Pancreas (tissue), 10 donors: ENCODE data around the gene ACOT8. TPM values are rescaled to one million over a fixed set of nuclear protein-coding genes. Genes with fewer than 3 reads are reported as not detected.
"Not testable (repeated sequence)": the region's sequence is repeated elsewhere in the genome, so short reads cannot be mapped to it uniquely, and the experiment has no call there.

ENCODE experiments used
- ATAC-seq, 4 donors: fragments of 200-7000 bp; cut with Tn5 transposase; one replicate each; pipeline versions ENCODE4 v1.8.0 to v1.9.1; 2020; ENCODE audit warnings: mild to moderate bottlenecking in 4 of 4, moderate library complexity in 4 of 4
- DNase-seq, 6 donors: peaks; one replicate each; pipeline ENCODE4 v3.0.0-alpha.2; 2020
- FAIRE-seq: peaks from 2 replicates; lab custom pipeline; 2012; peaks lifted over from hg19 to GRCh38; lab: Jason Lieb, UNC
- H3K27ac ChIP-seq, 4 donors: fragments of 200-600 bp; sonication (generic); 1 replicate in 3 of 4; 2 replicates in 1 of 4; pipeline versions ENCODE4 v1.5.0 to v1.8.0; 2020
- H3K27me3 ChIP-seq, 4 donors: fragments of 200-600 bp; one replicate each; pipeline ENCODE4 v1.8.0; 2021
- H3K36me3 ChIP-seq, 3 donors: fragments of 200-600 bp; sonication (generic) in 1 of 3; one replicate each; pipeline versions ENCODE4 v1.5.0 to v1.8.0; 2020 to 2021
- H3K4me1 ChIP-seq, 3 donors: fragments of 200-600 bp; one replicate each; pipeline ENCODE4 v1.8.0; 2021
- H3K4me3 ChIP-seq, 4 donors: fragments of 200-600 bp; sonication (generic) in 2 of 4; one replicate each; pipeline versions ENCODE4 v1.5.0 to v1.8.0; 2020 to 2021
- H3K9me3 ChIP-seq, 4 donors: fragments of 200-600 bp; one replicate each; pipeline ENCODE4 v1.8.0; 2021
- WGBS, 2 donors: extraction: QIAGEN DNeasy Blood & Tissue Kit; methylation state at CpG; one replicate each; pipeline ENCODE4 v1.1.7; 2013; 5-methylcytosine and 5-hydroxymethylcytosine counted together
- intact Hi-C, 3 donors: fragments of 100-400 bp; cut with DNase I; formaldehyde crosslinking; loops; one replicate each; pipeline versions ENCODE4 v1.11.1 to v1.14.2; 2022
- polyA plus RNA-seq, 2 donors: library from polyadenylated mRNA; stranded (reverse); fragments of 200-250 nt; gene quantifications; one replicate each; pipeline ENCODE4 v1.2.3, GENCODE V29; 2013
- total RNA-seq, 6 donors: library from RNA; stranded (reverse); fragmentation: NEBNext Ultra II Directional in 4 of 6; extraction: Animal tissue kit (Norgen Biotek cat#: 25700) in 4 of 6; gene quantifications; one replicate each; pipeline versions ENCODE4 v1.2.1 to v1.2.4, GENCODE V29; 2021 to 2023
- TF ChIP-seq, protein P1 (sequence below), 4 donors: fragments of 200-600 bp; sonication (generic) in 3 of 4; IDR thresholded peaks; one replicate each; pipeline versions ENCODE4 v1.5.0 to v1.8.0; 2021; ENCODE audit warnings: antibody characterized with exemption in 4 of 4
- donor health status: healthy with polysubstance abuse.
- donor health status: DM: no; HTN: no; CAD: no; lungs with moderate emphysema.
- donor health status: DM: no; HTN: no; CAD: no.
- donor health status: control.
- donor health status: control.
- donor health status: Bipolar disorder and iron deficiency.
- donor health status: DM: yes; HTN: yes; CAD: no.
- donor health status: DM: no; HTN: no; CAD: no.
- donor health status: DM: no; HTN: no; CAD: no.
- donor health status: DM: yes; HTN: yes; CAD: no.

Gene ACOT8
- total and polyA plus RNA-seq, 8 donors = 7.0 to 21.2 (median 10.2) TPM

DNA sequence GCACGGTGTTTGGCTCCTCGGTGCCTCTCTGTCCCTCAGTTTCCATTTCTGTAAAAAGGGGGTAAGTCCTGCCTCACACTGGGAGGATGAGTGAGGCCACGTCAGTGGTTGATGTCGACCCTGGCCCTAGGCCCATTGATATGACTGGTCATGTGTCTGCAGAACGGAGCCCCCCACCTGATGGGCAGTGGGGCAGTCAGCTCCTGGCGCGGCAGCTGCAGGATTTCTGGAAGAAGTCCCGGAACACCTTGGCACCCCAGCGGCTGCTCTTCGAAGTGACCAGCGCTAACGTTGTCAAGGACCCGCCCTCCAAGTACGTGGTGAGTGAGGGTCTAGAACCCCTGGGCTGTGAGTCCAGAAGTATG, 22.4 kb downstream of the ACOT8 start:
- Histone ChIP-seq H3K27ac (no peak overlapping the region), H3K4me3 (peak overlapping the region in 2 of 4 donors; percentile 73 to 84), H3K27me3 (no peaks in the 10 kb centered on the region), H3K36me3 (no peaks in the 10 kb centered on the region), H3K4me1 (no peaks in the 10 kb centered on the region), H3K9me3 (no peaks in the 10 kb centered on the region)
- intact Hi-C loops = no loop called here
- no peak for ATAC-seq
- WGBS, 2 donors = 75 to 86% methylated on average over 14 of the region's 14 CpGs
- DNase-seq = peak in 1 of 6 donors; percentile 61
- FAIRE-seq = no peak
- TF ChIP-seq, protein P1, sequence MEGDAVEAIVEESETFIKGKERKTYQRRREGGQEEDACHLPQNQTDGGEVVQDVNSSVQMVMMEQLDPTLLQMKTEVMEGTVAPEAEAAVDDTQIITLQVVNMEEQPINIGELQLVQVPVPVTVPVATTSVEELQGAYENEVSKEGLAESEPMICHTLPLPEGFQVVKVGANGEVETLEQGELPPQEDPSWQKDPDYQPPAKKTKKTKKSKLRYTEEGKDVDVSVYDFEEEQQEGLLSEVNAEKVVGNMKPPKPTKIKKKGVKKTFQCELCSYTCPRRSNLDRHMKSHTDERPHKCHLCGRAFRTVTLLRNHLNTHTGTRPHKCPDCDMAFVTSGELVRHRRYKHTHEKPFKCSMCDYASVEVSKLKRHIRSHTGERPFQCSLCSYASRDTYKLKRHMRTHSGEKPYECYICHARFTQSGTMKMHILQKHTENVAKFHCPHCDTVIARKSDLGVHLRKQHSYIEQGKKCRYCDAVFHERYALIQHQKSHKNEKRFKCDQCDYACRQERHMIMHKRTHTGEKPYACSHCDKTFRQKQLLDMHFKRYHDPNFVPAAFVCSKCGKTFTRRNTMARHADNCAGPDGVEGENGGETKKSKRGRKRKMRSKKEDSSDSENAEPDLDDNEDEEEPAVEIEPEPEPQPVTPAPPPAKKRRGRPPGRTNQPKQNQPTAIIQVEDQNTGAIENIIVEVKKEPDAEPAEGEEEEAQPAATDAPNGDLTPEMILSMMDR (IDR thresholded peaks at IDR 0.05) = no peak

DNA sequence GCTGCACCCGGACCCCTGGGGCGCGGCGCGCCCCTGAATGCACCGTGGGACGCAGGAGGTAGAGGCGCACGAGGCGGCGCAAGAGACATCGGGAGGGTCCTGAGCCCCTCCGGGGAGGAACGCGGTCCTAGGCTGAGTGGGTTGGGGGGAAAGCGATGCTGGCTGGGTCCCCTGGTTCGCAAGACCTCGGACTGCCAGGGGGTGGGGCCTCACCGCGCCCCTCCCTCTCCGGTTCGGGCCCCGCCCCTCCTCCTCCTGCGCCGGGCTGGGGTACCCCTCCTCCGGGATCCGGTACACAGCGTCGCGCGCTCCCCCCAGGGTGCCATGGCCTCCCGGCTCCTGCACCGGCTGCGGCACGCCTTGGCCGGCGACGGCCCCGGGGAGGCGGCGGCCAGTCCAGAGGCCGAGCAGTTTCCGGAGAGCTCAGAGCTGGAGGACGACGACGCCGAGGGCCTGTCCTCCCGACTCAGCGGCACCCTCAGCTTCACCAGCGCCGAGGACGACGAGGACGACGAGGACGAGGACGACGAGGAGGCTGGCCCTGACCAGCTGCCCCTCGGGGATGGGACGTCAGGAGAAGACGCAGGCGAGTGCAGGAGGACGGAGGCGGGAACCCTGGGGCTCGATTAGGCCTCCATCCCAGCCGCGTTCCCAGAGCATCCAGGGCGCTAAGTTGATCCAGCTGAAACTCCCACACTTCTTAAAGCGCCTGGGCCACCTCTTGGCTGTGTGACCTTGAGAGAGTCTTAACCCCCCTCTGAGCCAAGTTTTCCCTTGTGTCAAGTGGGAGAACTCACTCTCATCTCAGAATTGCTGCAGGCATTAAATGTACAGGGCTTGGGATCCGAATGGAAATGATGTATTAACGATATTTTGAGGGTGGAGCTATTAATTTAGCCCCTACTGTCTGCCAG, 23.1 kb downstream of the ACOT8 start:
- Histone ChIP-seq H3K9me3 (no peaks in the 10 kb centered on the region), H3K27me3 (no peaks in the 10 kb centered on the region), H3K27ac (peak overlapping the region; percentile 37 to 77 (median 70)), H3K4me1 (no peaks in the 10 kb centered on the region), H3K4me3 (peak overlapping the region; percentile 58 to 84 (median 72)), H3K36me3 (no peaks in the 10 kb centered on the region)
- 3 to 4% methylated on average over 38 to 71 of the region's 71 CpGs for WGBS, 2 donors
- DNase-seq = peak; percentile 54 to 89 (median 72)
- intact Hi-C loops = no loop called here
- ATAC-seq = peak; percentile 79 to 89 (median 84)
- FAIRE-seq = no peak
- TF ChIP-seq, protein P1 (IDR thresholded peaks at IDR 0.05) = no peak

DNA sequence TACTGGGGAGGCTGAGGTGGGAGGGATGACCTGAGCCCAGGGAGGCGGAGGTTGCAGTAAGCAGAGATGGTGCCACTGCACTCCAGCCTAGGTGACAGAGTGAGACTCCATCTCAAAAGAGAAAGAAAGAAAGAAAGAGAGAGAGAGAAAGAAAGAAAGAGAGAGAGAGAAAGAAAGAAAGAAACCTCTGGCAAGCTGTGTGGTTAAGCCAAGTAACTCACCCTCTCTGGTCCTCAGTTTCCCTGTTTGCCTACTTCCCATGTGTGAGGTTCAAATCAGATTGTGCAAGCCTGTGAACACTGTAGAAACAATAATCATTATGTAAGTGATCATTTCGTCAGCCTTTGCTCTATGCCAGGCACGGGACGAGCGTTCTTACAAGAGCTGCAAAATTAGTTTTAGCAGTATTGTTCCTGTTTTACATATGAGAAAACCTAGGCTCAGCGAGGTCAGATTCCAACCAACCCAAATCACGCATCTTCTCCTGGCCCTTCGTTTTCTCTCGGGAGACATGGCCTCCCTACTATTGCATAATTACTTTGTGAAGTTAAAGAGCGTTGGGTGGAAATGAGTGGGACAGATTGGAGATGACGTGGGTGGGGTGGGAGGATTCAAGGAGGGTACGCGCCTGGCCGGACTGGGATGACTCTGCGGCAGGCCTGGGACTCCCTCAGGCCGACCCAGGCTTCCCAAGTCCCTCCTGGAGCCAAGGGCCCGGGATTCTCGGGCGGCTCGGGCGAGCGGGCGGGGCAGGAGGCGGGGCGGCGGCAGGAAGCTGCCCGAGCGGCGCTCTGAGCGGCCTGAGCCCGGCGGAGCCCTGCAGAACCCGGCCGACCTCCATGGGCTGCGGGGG, 23.9 kb downstream of the ACOT8 start, which contains the start of gene SNX21:
SNX21 (plus strand) TSS at position 770 of the 853 bp plus-strand sequence. CDS start 121 bp downstream, outside the sequence.
- WGBS, 2 donors = 11 to 13% methylated on average over 28 to 35 of the region's 35 CpGs
- DNase-seq = peak in 5 of 6 donors; percentile 63 to 84 (median 73)
- no peaks in the 10 kb centered on the region for H3K9me3 ChIP-seq
- peak within 1 kb of the TSS; percentile 58 to 84 (median 72) for H3K4me3 ChIP-seq
- no peaks in the 10 kb centered on the region for H3K27me3 ChIP-seq
- ATAC-seq = peak; percentile 89 to 92 (median 91)
- TF ChIP-seq, protein P1 (IDR thresholded peaks at IDR 0.05) = no peak
- intact Hi-C loops = no loop called here
- peak within 1 kb of the TSS; percentile 37 to 77 (median 70) for H3K27ac ChIP-seq
- H3K4me1 ChIP-seq = no peaks in the 10 kb centered on the region
- H3K36me3 ChIP-seq = no peaks in the 10 kb centered on the region
- no peak for FAIRE-seq

DNA sequence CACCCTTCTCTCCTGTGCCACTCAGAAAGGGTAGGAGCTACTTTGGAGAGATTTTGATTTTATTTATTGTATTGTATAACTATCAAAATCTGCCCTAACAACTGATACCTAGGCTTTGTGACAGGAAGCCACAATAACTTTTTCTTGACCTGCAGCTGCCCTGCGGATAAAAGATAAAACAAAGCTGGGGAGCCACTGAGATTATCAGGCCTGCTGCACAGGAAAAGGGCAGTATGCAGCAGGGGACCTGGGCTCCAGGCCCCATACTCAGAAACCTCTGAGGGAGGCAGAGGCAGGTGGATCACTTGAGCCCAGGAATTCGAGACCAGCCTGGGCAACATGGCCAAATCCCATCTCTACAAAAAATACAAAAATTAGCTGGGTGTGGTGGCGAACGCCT, 24.6 kb downstream of the ACOT8 start:
- no peaks in the 10 kb centered on the region for H3K27me3 ChIP-seq
- ATAC-seq (no peak), FAIRE-seq (no peak), DNase-seq (no peak)
- peak overlapping the region in 1 of 4 donors; percentile 65 for H3K27ac ChIP-seq
- H3K4me3 ChIP-seq = no peak overlapping the region
- 86 to 92% methylated on average over 4 of the region's 4 CpGs for WGBS, 2 donors
- H3K4me1 ChIP-seq = no peaks in the 10 kb centered on the region
- intact Hi-C loops = no loop called here
- TF ChIP-seq, protein P1 (IDR thresholded peaks at IDR 0.05) = no peak
- no peaks in the 10 kb centered on the region for H3K36me3 ChIP-seq
- H3K9me3 ChIP-seq = no peaks in the 10 kb centered on the region

DNA sequence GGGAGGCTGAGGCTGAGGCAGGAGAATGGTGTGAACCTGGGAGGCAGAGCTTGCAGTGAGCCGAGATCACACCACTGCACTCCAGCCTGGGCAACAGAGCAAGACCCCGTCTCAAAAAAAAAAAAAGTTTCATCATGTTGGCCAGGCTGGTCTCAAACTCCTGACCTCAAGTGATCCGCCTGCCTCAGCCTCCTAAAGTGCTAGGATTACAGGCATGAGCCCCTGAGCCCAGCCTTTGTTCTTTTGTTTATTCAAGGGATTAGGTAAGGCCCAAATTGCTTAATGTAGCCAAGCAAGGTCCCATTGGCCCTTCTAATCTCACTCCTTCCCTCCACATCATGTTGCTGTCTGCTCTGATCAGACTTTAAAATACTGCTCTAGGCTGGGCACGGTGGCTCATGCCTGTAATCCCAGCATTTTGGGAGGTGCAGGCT, 27.5 kb downstream of the ACOT8 start:
- DNase-seq, H3K27me3 ChIP-seq, ATAC-seq, FAIRE-seq, H3K4me1 ChIP-seq, H3K27ac ChIP-seq, H3K9me3 ChIP-seq, H3K36me3 ChIP-seq, H3K4me3 ChIP-seq: not testable (repeated sequence)
- intact Hi-C loops = loop anchor here in 1 of 3 donors (10.0 kb wide), 1 partner anchor 135 kb away; no protein-coding TSS in a partner anchor
- WGBS, 2 donors = 71 to 77% methylated on average over 4 of the region's 4 CpGs
